Heart right ventricle (tissue), 16 donors: ENCODE data around the gene LTBP1. TPM values are rescaled to one million over a fixed set of nuclear protein-coding genes. Genes with fewer than 3 reads are reported as not detected.

Experiments
- ATAC-seq, 8 donors: fragments of 200-7000 bp; cut with Tn5 transposase; one replicate each; pipeline ENCODE4 v1.9.1; 2020; ENCODE audit warnings: mild to moderate bottlenecking in 8 of 8, moderate library complexity in 8 of 8, moderate number of reproducible peaks in 1 of 8
- DNase-seq, 2 donors: peaks; one replicate each; pipeline ENCODE4 v3.0.0-alpha.2; 2020
- H3K27ac ChIP-seq, 10 donors: fragments of 200-600 bp; sonication (generic) in 2 of 10; one replicate each; pipeline versions ENCODE4 v1.5.0 to v1.8.0; 2020 to 2022; ENCODE audit warnings: mild to moderate bottlenecking in 3 of 10
- H3K27me3 ChIP-seq, 7 donors: fragments of 200-600 bp; one replicate each; pipeline ENCODE4 v1.8.0; 2021 to 2022; ENCODE audit warnings: mild to moderate bottlenecking in 2 of 7
- H3K36me3 ChIP-seq, 9 donors: fragments of 200-600 bp; sonication (generic) in 1 of 9; one replicate each; pipeline versions ENCODE4 v1.5.0 to v1.8.0; 2020 to 2022; ENCODE audit warnings: mild to moderate bottlenecking in 2 of 9
- H3K4me1 ChIP-seq, 9 donors: fragments of 200-600 bp; sonication (generic) in 1 of 9; one replicate each; pipeline versions ENCODE4 v1.5.0 to v1.8.0; 2020 to 2022; ENCODE audit warnings: mild to moderate bottlenecking in 4 of 9
- H3K4me3 ChIP-seq, 10 donors: fragments of 200-600 bp; sonication (generic) in 2 of 10; one replicate each; pipeline versions ENCODE4 v1.5.0 to v1.8.0; 2020 to 2022; ENCODE audit warnings: mild to moderate bottlenecking in 7 of 10, moderate library complexity in 2 of 10
- H3K9me3 ChIP-seq, 11 donors: fragments of 200-600 bp in 10 of 11; sonication (generic) in 2 of 11; one replicate each; pipeline versions ENCODE4 v1.5.0 to v1.8.0; 2013 to 2022; ENCODE audit warnings: mild to moderate bottlenecking in 2 of 11, control low read depth in 1 of 11, moderate library complexity in 1 of 11
- CTCF ChIP-seq, 9 donors: fragments of 200-600 bp; sonication (generic) in 2 of 9; IDR thresholded peaks; one replicate each; pipeline versions ENCODE4 v1.5.0 to v1.8.0; 2021 to 2022; ENCODE audit warnings: antibody characterized with exemption in 9 of 9, mild to moderate bottlenecking in 5 of 9, moderate library complexity in 1 of 9
- WGBS, 2 donors: extraction: QIAGEN DNeasy Blood & Tissue Kit; methylation state at CpG; one replicate each; pipeline ENCODE4 v1.1.7; 2013; ENCODE audit warnings: inconsistent platforms in 1 of 2; 5-methylcytosine and 5-hydroxymethylcytosine counted together
- intact Hi-C, 10 donors: fragments of 100-400 bp; cut with DNase I; formaldehyde crosslinking; loops; one replicate each; pipeline versions ENCODE4 v1.11.1 to v1.14.2; 2022
- polyA plus RNA-seq, 2 donors: library from polyadenylated mRNA; stranded (reverse); fragments of 200-250 nt; gene quantifications; one replicate each; pipeline ENCODE4 v1.2.3, GENCODE V29; 2013
- total RNA-seq, 10 donors: library from RNA; stranded (reverse); fragmentation: NEBNext Ultra II Directional in 3 of 10; extraction: Animal tissue kit (Norgen Biotek cat#: 25700) in 3 of 10; gene quantifications; one replicate each; pipeline versions ENCODE4 v1.2.1 to v1.2.4, GENCODE V29; 2021 to 2023
- donor health status: Arrhythmogenic right ventricular cardiomyopathy.
- donor health status: ischemic (EF 13 %, LVEDD 7.1; RV severe dilation, severe dysfunction).
- donor health status: healthy with polysubstance abuse.
- donor health status: DM: no; HTN: yes; CAD: no.
- donor health status: DM: no; HTN: no; CAD: no.
- donor health status: ischemic (EF 25% LVEDD 6.9; RV normal size, moderate dysfunction).
- donor health status: ischemic (EF 25% LVEDD 5.7; RV mildly dilated, moderate dysfunction).
- donor health status: healthy.
- donor health status: DM: yes; HTN: yes; CAD: no.
- donor health status: Ischemic cardiomyopathy.
- donor health status: ischemic (EF 35%, LVEDD 5.7; RV mildly dilated, moderate dysfunction).
- donor health status: nonischemic (EF 11% LVEDD 7.7; RV severe dilation, severe dysfunction).
- donor health status: DM: yes; HTN: yes; CAD: no.
- donor health status: PGD.
- donor health status: ischemic (EF 29% LVEDD 5.4; RV normal size, mild dysfunction).
- donor health status: nonischemic (EF 23%, LVEDD 6.1; RV moderate dilation, normal function).

Gene LTBP1
- total and polyA plus RNA-seq, 12 donors = 22.4 to 164 (median 84.3) TPM

GRCh38 chr2:33158482-33159003 is 211.8 kb downstream of the LTBP1 start:
- Histone ChIP-seq H3K4me1 (peaks cover 0 to 11% (median 4%) of the 10 kb centered on the region in 9 donors), H3K27ac (peak overlapping the region in 1 of 10 donors; percentile 28), H3K27me3 (no peaks in the 10 kb centered on the region), H3K4me3 (no peak overlapping the region), H3K36me3 (no peaks in the 10 kb centered on the region), H3K9me3 (no peaks in the 10 kb centered on the region)
- TF ChIP-seq CTCF (IDR thresholded peaks at IDR 0.05) = no peak
- DNase-seq (no peak), ATAC-seq (peak in 1 of 8 donors; percentile 39)
- intact Hi-C loops = no loop called here
- WGBS, 2 donors = 58 to 80% methylated on average over 3 of the region's 3 CpGs

GRCh38 chr2:33160191-33160590 is 213.4 kb downstream of the LTBP1 start:
- H3K9me3 ChIP-seq = no peaks in the 10 kb centered on the region
- DNase-seq (no peak), ATAC-seq (no peak)
- H3K36me3 ChIP-seq = no peaks in the 10 kb centered on the region
- peaks cover 0 to 10% (median 4%) of the 10 kb centered on the region in 9 donors for H3K4me1 ChIP-seq
- 88 to 90% methylated on average over 5 of the region's 5 CpGs for WGBS, 2 donors
- no peak for TF ChIP-seq CTCF (IDR thresholded peaks at IDR 0.05)
- intact Hi-C loops = no loop called here
- no peak overlapping the region for H3K4me3 ChIP-seq
- no peak overlapping the region for H3K27ac ChIP-seq
- no peaks in the 10 kb centered on the region for H3K27me3 ChIP-seq

- Histone ChIP-seq H3K4me1 (peaks cover 0 to 25% (median 14%) of the 10 kb centered on the region in 9 donors), H3K36me3 (no peaks in the 10 kb centered on the region), H3K27ac (no peak overlapping the region), H3K9me3 (no peaks in the 10 kb centered on the region), H3K4me3 (no peak overlapping the region), H3K27me3 (no peaks in the 10 kb centered on the region)
- TF ChIP-seq CTCF (IDR thresholded peaks at IDR 0.05) = no peak
- DNase-seq (no peak), ATAC-seq (no peak)
- 57 to 58% methylated on average over 5 of the region's 5 CpGs for WGBS, 2 donors
- intact Hi-C loops = no loop called here
Observed at GRCh38 chr2:33166287-33166881, 219.6 kb downstream of the LTBP1 start.

GRCh38 chr2:33167622-33168245 is 221.0 kb downstream of the LTBP1 start:
- no peaks in the 10 kb centered on the region for H3K27me3 ChIP-seq
- intact Hi-C loops = no loop called here
- H3K4me1 ChIP-seq = peaks cover 0 to 25% (median 14%) of the 10 kb centered on the region in 9 donors
- ATAC-seq (no peak), DNase-seq (no peak)
- H3K4me3 ChIP-seq = no peak overlapping the region
- no peaks in the 10 kb centered on the region for H3K9me3 ChIP-seq
- WGBS, 2 donors = 80 to 83% methylated on average over 3 of the region's 3 CpGs
- H3K27ac ChIP-seq = no peak overlapping the region
- TF ChIP-seq CTCF (IDR thresholded peaks at IDR 0.05) = no peak
- H3K36me3 ChIP-seq = no peaks in the 10 kb centered on the region
